Transverse colon (tissue), 4 donors: Measurements from ENCODE around the gene ID3.

Source experiments
- CTCF ChIP-seq, 5 experiments: fragments of 200-600 bp in 3 of 5; fragments of 450-650 bp in 2 of 5; sonication (generic) in 3 of 5; IDR thresholded peaks; 1 replicate in 2 of 5; 2 replicates in 3 of 5; pipeline ENCODE4 v1.5.1; 2016 to 2017; ENCODE audit warnings: antibody characterized with exemption in 5 of 5, inconsistent platforms in 3 of 5, mild to moderate bottlenecking in 2 of 5, moderate library complexity in 1 of 5
- EP300 ChIP-seq: sonication (generic); formaldehyde crosslinking; IDR thresholded peaks from one replicate; pipeline ENCODE4 v1.6.1; 2017; ENCODE audit warnings: antibody characterized with exemption, low read depth
- POLR2A ChIP-seq: fragments of 450-650 bp; IDR thresholded peaks from one replicate; pipeline ENCODE4 v1.6.1; 2016; ENCODE audit warnings: antibody characterized with exemption, mild to moderate bottlenecking, moderate library complexity
- POLR2AphosphoS5 ChIP-seq, 3 donors: sonication (generic); formaldehyde crosslinking; IDR thresholded peaks; one replicate each; pipeline ENCODE4 v1.6.1; 2016; ENCODE audit warnings: antibody characterized with exemption in 3 of 3

- TF ChIP-seq CTCF (IDR thresholded peaks at IDR 0.05) (no peak), POLR2A (no peak), EP300 (no peak), POLR2AphosphoS5 (IDR thresholded peaks at IDR 0.05) (no peak)
Observed at GRCh38 chr1:23598424-23598823, 39.1 kb upstream of the ID3 start.
